GM19240 (cell line): Measurements from ENCODE around the gene KLK8.

ENCODE experiments used
- DNase-seq: peaks from one replicate; pipeline ENCODE4 v3.0.0; 2011; ENCODE audit warnings: low spot score; ENCODE audit not compliant: insufficient read length

KLK8 gene

GRCh38 chr19:50949861-50950260 is 51.5 kb downstream of the KLK8 start:
- DNase-seq = no peak

GRCh38 chr19:50947123-50947522 is 54.3 kb downstream of the KLK8 start:
- DNase-seq = no peak
